NT2/D1 (cell line): ENCODE results near the gene HMGB1.
A peak's percentile ranks its signal among the peaks of the same experiment; 100 is the strongest.

Source experiments
- DNase-seq: peaks from one replicate; pipeline ENCODE4 v3.0.0-alpha.2; 2011; ENCODE audit warnings: low read depth, low spot score
- H3K27me3 ChIP-seq: 2 replicates; pipeline ENCODE4 v1.6.0; 2011; ENCODE audit warnings: mild to moderate bottlenecking; ENCODE audit not compliant: insufficient read length, insufficient read depth
- H3K36me3 ChIP-seq: 2 replicates; pipeline ENCODE4 v1.6.1; 2011; ENCODE audit warnings: mild to moderate bottlenecking, low read length, mixed read lengths; ENCODE audit not compliant: insufficient read depth, insufficient read length
- H3K4me1 ChIP-seq: 2 replicates; pipeline ENCODE4 v1.5.1; 2011; ENCODE audit not compliant: insufficient read depth, insufficient read length
- H3K4me3 ChIP-seq: 2 replicates; pipeline ENCODE4 v1.5.1; 2011; ENCODE audit warnings: low read depth; ENCODE audit not compliant: insufficient read length
- H3K9ac ChIP-seq: 2 replicates; pipeline ENCODE4 v1.6.0; 2011; ENCODE audit warnings: low read depth; ENCODE audit not compliant: insufficient read length
- H3K9me3 ChIP-seq: 2 replicates; pipeline ENCODE4 v1.5.1; 2011; ENCODE audit warnings: mild to moderate bottlenecking, low read length; ENCODE audit not compliant: insufficient read depth
- SUZ12 ChIP-seq: IDR thresholded peaks from 2 replicates; pipeline ENCODE4 v1.6.1; 2011; ENCODE audit not compliant: insufficient read length, insufficient read depth; ENCODE audit errors: extremely low read depth
- YY1 ChIP-seq: IDR thresholded peaks from 2 replicates; pipeline ENCODE4 v1.6.1; 2011; ENCODE audit not compliant: insufficient read length, insufficient read depth
- ZNF274 ChIP-seq: IDR thresholded peaks from 2 replicates; pipeline ENCODE4 v1.6.1; 2011; ENCODE audit warnings: mild to moderate bottlenecking, low read depth, low read length

Gene HMGB1

GRCh38 chr13:30429235-30429634 lies 36.5 kb downstream of the HMGB1 start:
- DNase-seq, result no peak
- TF ChIP-seq YY1 (no peak), SUZ12 (no peak), ZNF274 (no peak)
- H3K36me3 ChIP-seq, result no peaks in the 10 kb centered on the region
- H3K9me3 ChIP-seq, result no peaks in the 10 kb centered on the region
- no peak overlapping the region for H3K9ac ChIP-seq
- H3K4me3 ChIP-seq, result no peak overlapping the region
- H3K4me1 ChIP-seq, result no peaks in the 10 kb centered on the region
- H3K27me3 ChIP-seq, result no peaks in the 10 kb centered on the region

- H3K27me3 ChIP-seq, result peaks cover 20% of the 10 kb centered on the region
- H3K9me3 ChIP-seq, result no peaks in the 10 kb centered on the region
- no peak for DNase-seq
- no peak for TF ChIP-seq YY1
- TF ChIP-seq ZNF274, result no peak
- no peak for TF ChIP-seq SUZ12
- H3K4me3 ChIP-seq, result no peak overlapping the region
- H3K4me1 ChIP-seq, result peaks cover 3% of the 10 kb centered on the region
- no peak overlapping the region for H3K9ac ChIP-seq
- no peaks in the 10 kb centered on the region for H3K36me3 ChIP-seq
Observed at GRCh38 chr13:30423891-30424290, 41.8 kb downstream of the HMGB1 start.

- no peak for DNase-seq
- Histone ChIP-seq H3K27me3 (peaks cover 20% of the 10 kb centered on the region), H3K36me3 (no peaks in the 10 kb centered on the region), H3K9me3 (no peaks in the 10 kb centered on the region), H3K4me3 (peak within 1 kb of the TSS; percentile 48), H3K9ac (peak within 1 kb of the TSS; percentile 78), H3K4me1 (peaks cover 3% of the 10 kb centered on the region)
- no peak for TF ChIP-seq SUZ12
Observed at GRCh38 chr13:30422054-30422839, 43.5 kb downstream of the HMGB1 start, which contains the start of gene UBE2L5. TSS of gene UBE2L5 (plus strand) at chr13:30422493. CDS start at chr13:30427991, 5,498 bp downstream.

DNA sequence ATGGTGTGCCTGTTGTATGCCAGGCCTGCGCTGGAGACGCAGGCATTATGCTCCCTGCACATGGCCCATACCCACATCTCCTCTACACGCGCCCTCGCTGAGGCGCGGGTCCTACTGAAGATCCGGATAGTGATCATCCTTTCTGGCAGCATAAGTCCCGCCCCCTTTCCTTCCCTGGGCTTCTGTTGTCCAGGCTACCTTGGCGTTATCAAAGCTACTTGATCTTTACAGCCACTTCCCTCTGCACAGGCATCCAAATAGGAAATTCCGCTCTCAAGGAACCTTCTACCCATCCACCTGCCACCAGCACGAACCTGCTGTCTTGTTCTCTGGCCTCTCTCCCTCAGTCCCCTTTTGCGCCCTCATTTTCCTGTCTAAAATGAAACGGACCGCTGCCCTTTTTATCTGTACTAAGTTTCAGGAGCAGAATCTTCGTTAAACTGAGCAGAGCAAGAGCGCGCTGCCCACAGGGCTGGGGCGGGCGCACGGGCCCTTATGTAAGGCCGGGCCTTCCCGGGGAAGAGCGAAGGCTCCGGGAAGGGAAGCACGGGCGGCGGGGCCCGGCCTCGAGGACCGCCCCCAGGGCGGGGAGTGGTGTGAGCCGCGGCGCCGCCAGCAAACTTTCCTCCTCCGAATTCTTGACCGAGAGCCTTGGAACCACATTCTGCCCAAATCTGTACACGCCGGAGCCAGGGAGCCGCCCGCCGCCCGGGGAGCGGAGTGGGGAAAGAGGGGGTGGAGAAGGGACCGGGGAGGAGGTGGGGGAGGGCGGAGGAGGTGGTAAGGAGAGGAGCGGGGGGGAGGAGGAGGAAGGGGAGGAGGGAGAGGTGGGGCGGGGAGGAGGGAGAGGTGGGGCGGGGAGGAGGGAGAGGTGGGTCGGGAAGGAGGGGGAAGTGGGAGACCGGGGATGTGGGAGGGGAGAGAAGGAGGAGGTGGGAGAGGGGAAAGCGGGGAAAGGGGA lies 44.4 kb downstream of the HMGB1 start:
- Histone ChIP-seq H3K9ac (peak overlapping the region; percentile 78), H3K4me1 (peaks cover 3% of the 10 kb centered on the region), H3K9me3 (no peaks in the 10 kb centered on the region), H3K36me3 (no peaks in the 10 kb centered on the region), H3K27me3 (peaks cover 20% of the 10 kb centered on the region), H3K4me3 (peak overlapping the region; percentile 48)
- DNase-seq, result peak; percentile 27
- no peak for TF ChIP-seq YY1
- TF ChIP-seq SUZ12, result no peak
- TF ChIP-seq ZNF274, result no peak

- Histone ChIP-seq H3K4me1 (peaks cover 3% of the 10 kb centered on the region), H3K27me3 (peaks cover 19% of the 10 kb centered on the region), H3K9me3 (no peaks in the 10 kb centered on the region), H3K9ac (no peak overlapping the region), H3K4me3 (no peak overlapping the region), H3K36me3 (no peaks in the 10 kb centered on the region)
- no peak for TF ChIP-seq ZNF274
- TF ChIP-seq YY1, result no peak
- no peak for TF ChIP-seq SUZ12
- DNase-seq, result no peak
Observed at GRCh38 chr13:30418717-30419459, 46.8 kb downstream of the HMGB1 start.

DNA sequence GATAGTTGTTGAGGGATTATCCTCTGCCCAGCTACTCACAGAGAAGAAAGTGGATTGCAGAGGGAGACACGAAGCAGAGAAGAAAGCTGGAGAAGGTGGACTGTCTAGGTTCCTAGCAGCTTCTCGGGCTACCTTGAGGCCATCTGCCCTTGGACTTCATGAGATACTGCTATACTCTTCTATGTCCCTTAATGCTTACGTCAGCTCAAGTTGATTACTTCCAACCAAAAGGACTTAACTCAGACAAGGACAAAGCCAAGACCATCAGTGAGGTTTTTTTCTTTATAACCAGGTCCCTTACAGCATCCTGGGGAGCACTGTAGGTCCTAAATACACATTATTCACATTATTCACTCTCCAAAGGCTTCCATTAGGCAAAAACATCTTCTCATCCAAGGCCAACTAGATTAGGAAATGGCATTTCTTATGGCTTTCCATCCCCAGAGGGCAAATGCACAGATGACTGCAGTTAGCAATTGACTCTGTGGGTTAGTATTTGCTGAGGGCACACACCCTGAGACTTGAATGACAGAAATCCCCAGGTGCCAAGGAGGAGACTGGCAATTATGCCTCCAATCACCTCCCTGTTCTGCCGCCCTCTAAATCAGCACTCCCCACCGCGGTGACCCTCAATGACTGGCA lies 47.5 kb downstream of the HMGB1 start:
- Histone ChIP-seq H3K9ac (no peak overlapping the region), H3K9me3 (no peaks in the 10 kb centered on the region), H3K27me3 (peaks cover 13% of the 10 kb centered on the region), H3K4me3 (no peak overlapping the region), H3K36me3 (no peaks in the 10 kb centered on the region), H3K4me1 (peaks cover 3% of the 10 kb centered on the region)
- no peak for DNase-seq
- TF ChIP-seq ZNF274, result no peak
- TF ChIP-seq SUZ12, result no peak
- no peak for TF ChIP-seq YY1
